SIG-M5 (cell line): ENCODE measurements around the gene RETREG1.
"Not testable (repeated sequence)": the region's sequence is repeated elsewhere in the genome, so short reads cannot be mapped to it uniquely, and the experiment has no call there.

Source experiments
- DNase-seq: peaks from one replicate; lab custom pipeline; 2025; lab: John Stamatoyannopoulos, UW

The RETREG1 gene

DNA sequence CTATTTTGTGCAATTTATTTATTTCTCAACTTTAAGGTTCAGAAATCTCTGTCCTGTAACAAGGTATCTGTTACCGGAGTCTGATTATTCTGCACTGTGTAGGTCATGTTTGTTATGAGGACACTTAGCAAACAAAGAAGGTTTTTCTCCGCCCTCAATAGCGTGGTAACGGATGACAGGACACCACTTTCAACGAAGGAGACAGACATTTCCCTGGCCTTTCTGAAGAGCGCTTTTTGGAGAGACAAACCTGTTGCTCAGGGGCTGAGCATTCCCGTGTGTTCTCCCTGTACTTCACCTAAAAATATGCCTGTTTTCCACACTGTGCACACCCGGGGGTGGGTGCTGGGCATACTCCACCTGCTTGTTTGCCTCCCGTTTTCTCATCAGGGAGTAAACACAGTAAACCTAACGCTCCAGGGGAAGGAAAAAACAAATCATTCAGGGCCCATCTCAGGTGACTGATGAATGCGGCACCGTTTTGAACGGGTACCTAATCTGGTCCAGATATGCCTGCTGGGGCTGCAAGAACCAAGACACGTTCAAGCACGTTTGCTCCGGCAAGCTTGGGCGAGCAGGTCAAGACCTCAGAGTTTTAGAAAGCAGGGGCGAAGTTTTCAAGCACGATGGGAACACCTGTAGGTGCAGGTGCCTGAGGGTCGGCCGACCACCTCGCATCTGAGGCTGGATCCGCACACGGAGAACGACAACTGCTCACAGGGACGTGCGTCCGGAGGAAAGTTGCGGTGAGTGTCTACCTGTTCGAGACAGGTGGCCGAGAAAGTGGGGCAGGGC, 859 bp downstream of the RETREG1 start:
- no peak for DNase-seq

DNA sequence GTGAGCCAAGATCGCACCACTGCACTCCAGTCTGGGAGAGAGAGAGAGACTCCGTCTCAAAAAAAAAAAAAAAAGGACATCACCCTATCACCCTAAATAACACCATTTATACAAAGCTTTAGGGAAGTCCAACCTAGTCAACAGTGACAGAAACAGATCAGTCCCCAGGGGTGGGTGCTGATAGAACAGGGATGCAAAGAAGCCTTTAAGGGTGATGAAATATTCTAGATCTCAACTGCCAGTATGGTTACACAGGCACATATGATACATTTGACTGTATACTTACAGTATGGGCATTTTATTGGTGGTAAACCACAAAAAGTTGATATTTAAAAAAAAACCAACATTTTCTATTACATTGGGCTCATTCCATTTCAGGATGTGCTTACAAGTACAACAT, 4.8 kb downstream of the RETREG1 start:
- no peak for DNase-seq

DNA sequence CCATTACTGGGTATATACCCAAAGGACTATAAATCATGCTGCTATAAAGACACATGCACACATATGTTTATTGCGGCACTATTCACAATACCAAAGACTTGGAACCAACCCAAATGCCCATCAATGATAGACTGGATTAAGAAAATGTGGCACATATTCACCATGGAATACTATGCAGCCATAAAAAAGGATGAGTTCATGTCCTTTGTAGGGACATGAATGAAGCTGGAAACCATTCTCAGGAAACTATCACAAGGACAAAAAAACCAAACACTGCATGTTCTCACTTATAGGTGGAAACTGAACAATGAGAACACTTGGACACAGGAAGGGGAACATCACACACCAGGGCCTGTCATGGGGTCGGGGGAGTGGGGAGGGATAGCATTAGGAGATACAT, 5.9 kb downstream of the RETREG1 start:
- not testable (repeated sequence) for DNase-seq

DNA sequence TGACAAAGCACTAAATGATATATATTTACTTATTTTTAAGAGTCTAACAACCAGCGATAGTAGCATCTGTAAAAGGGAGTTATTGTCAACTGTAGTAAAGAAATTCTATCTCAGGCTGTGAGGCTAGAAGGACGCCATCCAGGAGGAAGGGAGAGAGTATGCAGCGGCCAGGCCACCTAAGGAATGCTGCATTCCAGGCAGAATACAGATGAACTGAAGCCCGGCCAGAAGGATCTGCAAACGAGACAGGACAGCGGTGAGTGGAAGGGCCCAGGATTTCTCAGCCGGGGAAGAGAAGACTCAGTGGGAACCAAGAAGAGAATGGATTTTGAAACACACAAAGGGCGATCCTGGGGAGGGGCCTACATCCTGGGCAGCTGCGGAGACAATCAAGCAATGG, 7.4 kb downstream of the RETREG1 start:
- DNase-seq: no peak

DNA sequence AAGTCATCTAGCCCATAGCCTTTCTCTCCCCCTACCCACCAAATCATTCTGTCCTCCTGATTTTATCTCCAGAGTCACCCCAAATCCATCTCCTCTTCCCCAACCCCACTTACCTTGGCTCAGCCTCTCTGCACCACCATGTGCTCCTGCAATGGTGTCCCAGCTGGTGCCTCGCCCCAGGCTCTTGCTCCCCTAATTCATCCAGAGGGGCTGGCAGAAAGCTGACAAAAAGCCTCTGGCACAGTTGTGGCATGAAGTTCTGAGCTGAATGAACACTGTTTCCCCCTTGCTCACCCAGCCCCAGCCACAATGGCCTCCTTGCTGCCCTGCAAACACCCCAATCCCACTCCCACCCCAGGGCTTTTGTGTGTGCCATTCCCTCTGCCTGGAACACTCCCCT, 10.2 kb downstream of the RETREG1 start:
- no peak for DNase-seq

DNA sequence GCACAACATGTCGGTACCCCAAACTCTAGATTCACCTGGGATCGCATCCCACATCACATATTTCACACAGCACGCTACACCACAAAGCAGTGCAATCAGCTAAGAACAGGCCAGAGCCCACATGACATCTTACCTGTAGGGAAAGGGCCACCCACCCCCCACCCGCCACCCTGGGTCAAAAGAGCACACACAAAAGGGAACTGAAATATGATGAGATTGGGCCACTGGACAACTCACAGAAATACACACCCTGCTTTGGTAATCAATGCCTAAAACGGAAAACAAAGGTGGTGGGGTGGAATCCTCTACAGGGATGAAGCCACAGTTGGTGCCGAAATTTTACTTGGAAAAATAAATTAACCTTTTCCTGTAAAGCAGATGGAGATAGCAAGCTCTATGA, 13.1 kb downstream of the RETREG1 start:
- DNase-seq: no peak

DNA sequence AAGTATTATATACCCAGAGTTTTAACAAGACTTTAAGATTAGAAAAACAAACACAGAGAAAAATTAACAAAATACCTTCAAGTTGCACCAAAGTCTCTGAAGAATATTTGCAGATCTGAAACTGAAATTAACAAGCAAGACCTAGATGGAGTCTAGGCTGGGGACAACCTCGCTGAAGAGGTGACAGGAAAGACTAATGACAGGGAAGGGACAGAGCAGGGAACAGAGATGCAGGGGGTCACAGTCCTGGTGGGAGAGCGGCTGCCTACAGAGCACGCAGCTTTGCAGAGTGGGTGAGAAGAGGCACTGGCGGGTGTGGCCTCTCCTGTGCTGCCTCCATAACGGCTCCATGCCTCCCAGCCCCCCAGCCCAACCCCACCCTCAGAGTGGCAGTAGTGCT, 13.5 kb downstream of the RETREG1 start:
- no peak for DNase-seq

DNA sequence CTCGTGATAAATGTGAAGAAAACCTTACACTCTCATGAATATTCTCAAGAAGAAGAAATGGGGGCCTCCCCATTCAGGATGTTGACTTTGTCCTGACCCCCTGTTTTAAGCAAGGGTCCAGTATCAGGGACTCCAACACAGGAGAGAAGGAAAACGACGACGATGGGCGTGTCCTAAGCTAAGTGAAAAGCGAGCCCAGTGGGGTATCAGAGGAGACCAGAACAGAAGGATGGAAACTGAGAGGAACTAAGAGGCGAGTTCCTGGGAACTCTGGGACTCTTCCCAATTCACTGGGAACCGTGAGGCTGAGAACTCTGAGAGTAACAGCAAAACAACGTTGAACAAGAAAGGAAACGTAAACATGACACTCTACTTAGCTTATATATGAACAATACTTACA, 14.6 kb downstream of the RETREG1 start:
- no peak for DNase-seq

DNA sequence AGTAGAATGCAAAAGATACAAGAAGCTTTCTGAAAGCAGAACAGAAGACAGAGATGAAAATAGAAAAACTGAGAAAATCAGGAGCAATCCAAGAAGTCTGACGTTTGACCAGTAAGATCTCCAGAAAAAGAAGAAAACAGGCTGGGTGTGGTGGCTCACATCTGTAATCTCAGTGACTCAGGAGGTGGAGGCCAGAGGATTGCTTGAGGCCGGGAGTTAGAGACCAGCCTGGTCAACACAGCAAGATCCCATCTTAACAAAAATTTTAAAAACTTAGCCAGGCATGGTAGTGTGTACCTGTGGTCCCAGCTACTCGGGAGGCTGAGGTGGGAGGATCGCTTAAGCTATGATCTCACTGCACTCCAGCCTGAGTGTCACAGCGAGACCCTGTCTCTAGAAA, 15.9 kb downstream of the RETREG1 start:
- DNase-seq: no peak

DNA sequence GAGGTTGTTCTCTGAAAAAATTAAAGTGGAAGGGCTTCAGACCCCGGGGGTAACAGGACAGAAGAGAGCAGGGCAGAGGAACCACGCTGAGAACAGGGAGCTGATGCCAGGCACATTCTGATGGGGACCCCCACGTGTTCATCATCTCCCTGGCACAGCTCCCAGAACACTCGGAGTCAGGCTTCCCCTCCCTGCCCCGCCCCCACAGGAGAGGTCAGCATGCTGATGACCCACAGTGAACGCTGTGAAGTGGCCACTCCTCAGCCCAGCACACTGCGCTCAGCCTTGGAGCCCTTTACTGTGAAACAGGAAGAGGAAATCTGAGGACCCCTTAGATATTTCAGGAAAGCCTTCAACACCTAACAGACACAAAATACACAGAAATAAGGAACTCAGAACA, 16.4 kb downstream of the RETREG1 start:
- no peak for DNase-seq

DNA sequence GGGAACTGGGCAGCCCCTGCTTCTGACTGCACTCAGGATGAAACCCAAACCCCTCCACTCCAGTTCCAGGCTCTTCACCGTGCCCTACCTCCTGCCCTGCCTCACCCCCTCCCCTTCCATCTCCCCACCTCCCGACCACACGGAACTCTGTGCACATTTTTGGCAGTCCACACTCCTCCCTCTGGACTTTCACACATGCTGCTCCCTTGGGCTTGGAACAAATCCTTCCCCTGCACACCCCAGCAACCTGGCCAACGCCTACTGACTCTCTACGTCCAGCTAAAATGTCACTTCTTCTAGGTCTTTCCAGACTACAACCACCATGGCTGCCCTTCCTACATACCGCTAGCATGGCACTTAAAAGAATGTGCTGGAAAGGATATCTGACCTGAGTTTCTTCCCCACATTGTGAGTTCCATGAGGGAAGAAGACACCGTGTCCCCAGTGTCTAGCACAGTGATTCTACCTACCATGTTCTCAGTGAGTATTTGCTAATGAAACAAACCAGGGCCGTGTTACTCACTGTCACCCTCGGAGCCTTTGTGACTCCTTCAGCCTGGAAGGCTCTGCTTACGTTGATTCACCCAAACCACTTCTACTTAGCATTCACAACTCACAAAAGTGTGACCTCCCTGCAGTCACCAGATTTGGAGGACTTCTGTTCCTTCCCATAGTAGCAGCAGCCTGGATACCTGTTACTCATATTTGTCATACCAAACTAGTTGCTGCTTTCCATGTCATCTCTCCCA, 18.7 kb downstream of the RETREG1 start:
- no peak for DNase-seq

DNA sequence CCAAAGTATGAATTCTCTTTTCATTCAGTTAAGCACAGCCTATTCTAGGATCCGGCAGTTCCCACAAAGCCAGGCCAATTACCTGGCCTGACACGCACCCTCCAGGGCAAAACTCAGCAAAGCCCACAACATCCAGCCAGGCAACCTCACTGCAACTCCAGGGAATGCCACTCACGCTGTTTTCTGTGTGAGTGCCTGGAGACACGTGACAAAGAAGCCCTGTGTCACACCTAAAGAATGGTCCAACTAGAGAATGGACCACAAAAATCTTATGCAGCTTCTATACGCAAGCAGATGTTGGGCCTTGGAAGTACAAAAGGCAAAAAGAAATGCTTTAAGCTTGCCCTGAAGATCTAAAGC, 20.2 kb downstream of the RETREG1 start:
- no peak for DNase-seq

DNA sequence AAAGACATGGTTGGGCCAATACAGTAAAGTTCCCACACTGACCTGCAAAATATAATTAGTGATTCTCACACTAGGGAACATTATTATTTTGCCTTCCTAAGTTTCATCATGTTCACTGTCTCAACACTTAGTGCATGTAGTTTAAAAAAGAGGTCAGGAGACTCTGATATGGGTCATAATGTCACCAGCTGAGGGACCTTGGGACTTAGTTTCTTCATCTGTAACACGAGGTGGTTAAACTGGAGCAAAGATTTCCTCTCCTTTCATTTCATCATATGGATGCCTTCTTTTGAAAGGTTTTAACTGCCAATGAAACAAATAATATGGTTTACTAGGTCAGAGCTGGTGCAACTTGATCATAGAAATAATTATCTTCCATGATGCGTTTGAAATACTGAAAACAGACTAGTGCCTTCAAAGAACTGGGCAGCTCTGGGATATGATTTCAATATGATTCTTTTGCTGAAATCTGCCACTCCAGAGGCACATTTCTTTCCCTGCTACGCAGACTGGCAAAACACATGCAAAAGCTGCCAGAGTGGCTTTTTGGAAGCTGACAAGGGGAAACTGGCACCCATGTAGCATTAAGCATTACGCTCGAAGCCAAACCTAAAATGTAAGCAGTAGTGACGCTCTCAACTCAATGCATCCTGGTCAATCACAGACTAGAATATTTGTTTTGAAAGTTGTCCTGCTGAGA, 20.8 kb downstream of the RETREG1 start:
- DNase-seq: no peak

DNA sequence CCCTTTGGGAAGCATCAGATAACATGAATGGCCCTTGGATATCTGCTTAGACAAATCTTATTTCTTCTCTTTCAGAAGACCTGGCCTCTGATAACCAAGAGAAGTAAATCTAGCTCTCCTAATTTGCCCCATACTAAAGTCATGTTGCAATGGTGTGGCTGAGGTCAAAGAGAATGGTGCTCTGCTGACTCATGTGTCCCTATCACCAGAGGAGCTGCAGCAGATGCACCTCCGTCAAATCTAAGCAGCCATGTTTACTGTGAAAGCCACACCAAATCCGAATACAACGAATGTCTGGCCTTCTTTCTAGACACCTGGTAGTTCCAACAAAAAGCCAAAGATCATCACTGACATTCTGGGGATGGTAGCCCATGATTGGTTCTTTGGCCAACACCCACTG, 23.2 kb downstream of the RETREG1 start:
- no peak for DNase-seq

DNA sequence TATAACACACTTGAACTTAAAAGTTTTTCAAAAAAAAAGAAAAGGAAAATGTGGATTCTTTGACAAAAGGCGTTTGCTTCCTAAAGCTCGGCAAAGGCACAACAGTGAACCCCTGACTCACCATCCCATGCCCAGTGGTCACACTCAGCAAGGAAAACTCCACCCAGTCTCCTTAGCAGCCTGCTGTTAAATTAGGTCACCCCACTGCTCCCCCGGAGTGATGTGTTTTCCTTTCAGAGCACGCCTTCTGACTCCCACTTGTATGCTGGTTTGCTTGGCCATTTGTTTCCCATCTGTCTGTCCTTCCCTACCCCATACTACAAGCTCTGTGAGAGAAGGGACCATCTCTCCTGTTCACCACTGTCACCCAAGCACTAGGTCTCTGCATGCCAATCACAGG, 23.8 kb downstream of the RETREG1 start:
- DNase-seq: no peak

DNA sequence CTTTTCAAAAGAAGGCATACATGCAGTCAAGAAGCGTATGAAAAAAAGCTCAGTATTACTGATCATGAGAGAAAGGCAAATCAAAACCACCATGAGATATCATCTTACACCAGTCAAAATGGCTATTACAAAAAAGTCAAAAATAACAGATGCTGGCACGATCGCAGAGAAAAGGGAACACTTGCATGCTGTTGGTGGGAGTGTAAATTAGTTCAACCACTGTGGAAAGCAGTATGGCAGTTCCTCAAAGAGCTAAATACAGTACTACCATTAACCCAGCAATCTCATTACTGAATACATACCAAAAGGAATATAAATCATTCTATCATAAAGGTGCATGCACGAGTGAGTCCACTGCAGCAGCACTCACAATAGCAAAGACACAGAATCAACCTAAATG, 24.5 kb downstream of the RETREG1 start:
- no peak for DNase-seq

DNA sequence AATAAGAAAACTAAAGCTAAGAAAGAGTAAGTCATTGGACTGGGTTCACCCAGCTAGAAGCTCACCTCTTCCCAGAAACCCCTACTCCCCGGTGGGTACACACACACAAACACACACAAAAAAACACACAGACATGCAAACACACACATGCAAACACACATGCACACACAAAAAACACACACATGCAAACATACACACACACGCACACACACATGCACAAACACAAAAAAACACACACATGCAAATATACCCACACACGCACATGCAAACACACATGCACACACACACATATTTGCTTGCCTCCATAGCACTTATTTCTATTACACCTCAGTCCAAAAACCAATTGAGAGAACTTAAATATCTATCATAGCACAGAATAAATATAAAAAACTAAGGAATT, 26.1 kb downstream of the RETREG1 start:
- DNase-seq: no peak

DNA sequence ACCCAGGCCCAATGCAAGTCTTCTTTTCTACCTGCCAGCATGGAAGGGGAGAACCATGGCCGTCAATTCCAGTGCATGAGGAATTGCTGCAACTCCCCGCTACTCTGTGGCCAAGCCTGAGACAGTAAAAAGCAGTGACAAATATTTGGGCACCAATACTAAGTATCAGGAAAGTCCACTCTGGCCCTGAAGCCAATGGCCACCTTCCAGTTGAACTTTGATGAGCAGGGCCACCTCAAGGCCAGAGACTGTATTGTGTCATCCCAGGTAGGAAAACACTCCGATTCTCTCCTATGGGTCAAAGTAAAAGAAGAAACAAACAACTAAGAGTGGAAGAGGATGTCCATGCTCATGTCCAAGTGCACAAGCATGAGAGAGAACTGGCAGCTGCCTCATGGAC, 27.1 kb downstream of the RETREG1 start:
- no peak for DNase-seq

DNA sequence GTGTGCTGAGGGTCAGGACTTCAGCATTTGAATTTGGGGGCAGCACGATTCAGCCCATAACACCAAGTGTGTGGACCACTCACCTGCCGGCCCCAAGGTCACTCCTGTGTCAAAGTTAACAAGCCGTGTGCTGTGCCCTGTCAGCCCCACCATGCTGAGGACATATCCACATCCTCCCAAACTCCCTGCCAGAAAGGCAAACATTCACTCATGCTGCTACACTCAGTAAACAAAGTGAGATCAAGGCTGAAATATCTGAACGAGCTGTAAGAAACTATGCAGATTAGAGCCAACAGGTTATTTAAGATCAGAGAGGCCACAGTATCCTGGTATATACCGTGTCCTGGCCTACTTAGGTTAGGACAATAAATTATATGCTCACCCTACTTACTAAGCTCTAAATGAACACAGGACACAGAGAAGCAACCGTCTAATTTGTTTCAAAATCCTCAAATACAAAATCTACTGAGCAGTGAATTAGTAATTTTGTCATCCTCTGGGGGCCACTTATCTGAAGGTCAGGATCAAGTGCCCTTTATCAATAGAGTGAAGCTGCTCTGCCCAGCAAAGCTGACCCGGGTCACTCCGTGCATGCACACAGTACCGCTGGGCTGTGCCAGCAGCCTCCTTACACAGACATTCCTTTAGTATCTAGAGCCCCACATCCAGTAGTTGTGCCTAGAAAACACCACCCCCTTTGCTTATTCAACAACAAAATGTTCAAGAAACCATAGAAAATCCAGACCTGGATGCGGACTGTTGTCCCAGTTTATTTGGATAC, 28.2 kb downstream of the RETREG1 start:
- no peak for DNase-seq

DNA sequence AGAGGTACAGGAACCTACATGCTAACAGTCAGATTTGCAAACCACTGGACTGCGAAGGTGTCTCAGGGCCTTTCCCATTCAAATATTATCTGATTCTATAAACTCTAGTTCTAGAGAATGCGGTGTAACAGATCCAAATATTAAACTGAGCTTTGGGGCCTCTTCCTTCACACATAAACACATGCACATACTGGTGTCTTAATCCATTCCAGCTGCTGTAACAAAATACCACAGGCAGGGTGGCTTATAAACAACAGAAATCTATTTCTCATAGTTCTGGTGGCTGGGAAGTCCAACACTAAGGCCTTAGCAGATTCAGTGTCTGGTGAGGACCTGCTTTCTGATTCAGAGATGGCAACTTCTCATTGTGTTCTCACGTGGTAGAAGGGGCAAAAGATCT, 30.2 kb downstream of the RETREG1 start:
- no peak for DNase-seq

DNA sequence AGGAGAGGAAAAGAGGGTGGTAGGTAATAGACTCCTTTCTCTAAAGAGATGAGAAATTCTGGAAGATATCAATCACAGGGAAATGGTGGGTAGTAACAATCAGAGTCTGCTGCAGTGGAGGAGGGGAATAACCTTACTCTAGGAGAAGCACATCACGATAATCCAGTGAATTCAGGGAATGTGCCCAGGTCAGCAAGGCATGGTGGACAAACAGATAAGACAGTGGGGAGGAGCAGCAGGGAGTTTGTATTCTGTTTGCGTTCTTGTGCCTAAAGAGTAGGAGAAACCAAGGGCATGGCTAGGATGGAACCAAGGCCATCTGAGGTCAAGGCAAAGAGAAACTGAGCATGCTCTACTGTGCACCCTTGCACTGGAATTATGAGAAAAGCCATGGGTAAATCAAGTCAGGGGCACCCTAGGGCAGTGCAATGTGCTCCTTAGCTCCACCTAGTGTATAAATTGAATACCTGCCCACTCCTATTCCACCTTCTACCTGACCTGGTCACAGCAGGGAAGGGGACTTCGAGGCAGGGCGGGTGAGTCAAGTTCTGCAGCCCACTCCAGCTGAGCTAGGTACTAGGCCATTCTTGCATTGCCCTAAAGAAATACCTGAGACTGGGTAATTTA, 31.6 kb downstream of the RETREG1 start:
- DNase-seq: no peak

DNA sequence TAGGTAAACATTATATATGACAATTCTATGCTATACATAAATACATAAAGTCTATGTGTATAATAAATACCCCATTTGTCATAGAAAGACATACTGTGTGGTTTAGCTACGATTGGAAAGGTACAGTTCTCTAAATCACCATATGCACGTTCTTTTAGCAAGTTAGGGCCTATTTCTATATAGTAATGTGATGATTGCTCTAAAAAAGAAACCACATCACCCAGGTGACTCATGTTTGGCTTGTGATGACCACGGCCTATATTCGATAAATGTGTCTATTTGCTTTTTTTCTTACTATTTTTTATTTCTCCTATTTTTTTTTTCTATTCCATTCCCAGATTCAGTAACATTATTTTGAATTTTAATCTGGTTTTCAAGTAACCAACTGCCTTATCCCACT, 34.7 kb downstream of the RETREG1 start:
- no peak for DNase-seq
